ENCODE data around the gene TOM1. TPM values are rescaled to one million over a fixed set of nuclear protein-coding genes. Genes with fewer than 3 reads are reported as not detected.

TOM1 gene
- total and polyA plus RNA-seq, 2 donors (not counting 1 experiment from before 2014, with no cell fraction given), result 25.3 to 53.2 TPM

DNA sequence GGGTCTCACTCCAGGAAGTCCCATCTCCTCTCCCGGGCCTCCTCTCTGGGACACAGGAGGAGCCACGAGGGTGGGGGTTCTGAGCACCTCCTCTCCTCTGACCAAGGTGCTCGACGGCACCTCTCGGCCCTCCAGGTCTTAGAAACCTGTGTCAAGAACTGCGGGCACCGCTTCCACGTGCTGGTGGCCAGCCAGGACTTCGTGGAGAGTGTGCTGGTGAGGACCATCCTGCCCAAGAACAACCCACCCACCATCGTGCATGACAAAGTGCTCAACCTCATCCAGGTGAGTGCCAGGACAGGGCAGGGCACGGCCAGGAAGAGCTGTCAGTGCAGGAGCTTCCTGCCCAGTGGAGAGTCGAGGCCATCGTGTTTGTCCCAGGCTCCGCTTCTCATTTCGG lies 23.2 kb downstream of the TOM1 start:
- no peak overlapping the region for H3K27ac Mint-ChIP-seq
- ATAC-seq (ENCODE audit: low read depth) (no peak), DNase-seq (no peak)
- POLR2A ChIA-PET, result no interaction called here
- H3K4me1 Mint-ChIP-seq, result peaks cover 14% of the 10 kb centered on the region
- H3K9me3 ChIP-seq (ENCODE audit: control extremely low read depth in 1 of 3, control insufficient read depth in 2 of 3, insufficient read depth in 1 of 3, low read length in 2 of 3), result peaks cover 0 to 4% (median 0%) of the 10 kb centered on the region in 3 donors
- peaks cover 10 to 13% of the 10 kb centered on the region in 2 donors for H3K4me1 ChIP-seq (ENCODE audit: control insufficient read depth in 2 of 2, insufficient read depth in 2 of 2, low read length in 2 of 2)
- peaks cover 0 to 79% of the 10 kb centered on the region in 2 experiments for H3K36me3 ChIP-seq (replicated peaks in 1 of 2; ENCODE audit: control extremely low read depth in 1 of 2, control insufficient read depth in 1 of 2, extremely low read depth in 1 of 2, insufficient read depth in 2 of 2, low read length in 1 of 2)
- no peak overlapping the region for H2AFZ ChIP-seq (ENCODE audit: insufficient read depth, low read depth, low read length, poor library complexity, severe bottlenecking)
- TF ChIP-seq, protein P1, sequence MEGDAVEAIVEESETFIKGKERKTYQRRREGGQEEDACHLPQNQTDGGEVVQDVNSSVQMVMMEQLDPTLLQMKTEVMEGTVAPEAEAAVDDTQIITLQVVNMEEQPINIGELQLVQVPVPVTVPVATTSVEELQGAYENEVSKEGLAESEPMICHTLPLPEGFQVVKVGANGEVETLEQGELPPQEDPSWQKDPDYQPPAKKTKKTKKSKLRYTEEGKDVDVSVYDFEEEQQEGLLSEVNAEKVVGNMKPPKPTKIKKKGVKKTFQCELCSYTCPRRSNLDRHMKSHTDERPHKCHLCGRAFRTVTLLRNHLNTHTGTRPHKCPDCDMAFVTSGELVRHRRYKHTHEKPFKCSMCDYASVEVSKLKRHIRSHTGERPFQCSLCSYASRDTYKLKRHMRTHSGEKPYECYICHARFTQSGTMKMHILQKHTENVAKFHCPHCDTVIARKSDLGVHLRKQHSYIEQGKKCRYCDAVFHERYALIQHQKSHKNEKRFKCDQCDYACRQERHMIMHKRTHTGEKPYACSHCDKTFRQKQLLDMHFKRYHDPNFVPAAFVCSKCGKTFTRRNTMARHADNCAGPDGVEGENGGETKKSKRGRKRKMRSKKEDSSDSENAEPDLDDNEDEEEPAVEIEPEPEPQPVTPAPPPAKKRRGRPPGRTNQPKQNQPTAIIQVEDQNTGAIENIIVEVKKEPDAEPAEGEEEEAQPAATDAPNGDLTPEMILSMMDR (IDR thresholded peaks at IDR 0.05), result no peak
- no peak for TF ChIP-seq EZH2 (IDR thresholded peaks at IDR 0.05; ENCODE audit: borderline replicate concordance, insufficient read depth, low read depth, low read length, poor library complexity, severe bottlenecking)
- CTCF ChIA-PET, result no interaction called here
- H3K4me2 ChIP-seq (replicated peaks; ENCODE audit: low read depth, low read length, poor library complexity, severe bottlenecking), result no peak overlapping the region
- H4K20me1 ChIP-seq (ENCODE audit: control insufficient read depth, insufficient read depth, low read length, poor library complexity, severe bottlenecking), result no peaks in the 10 kb centered on the region
- no peak overlapping the region for H3K27ac ChIP-seq (ENCODE audit: low read length in 2 of 2)
- no peaks in the 10 kb centered on the region for H3K79me2 ChIP-seq (ENCODE audit: control insufficient read depth, insufficient read depth, low read length)
- no peak overlapping the region for H3K4me3 ChIP-seq (ENCODE audit: control extremely low read depth in 1 of 5, extremely low read depth in 1 of 5, insufficient read depth in 1 of 5, low read depth in 2 of 5, low read length in 4 of 5)
- intact Hi-C loops (cut with micrococcal nuclease), result no loop called here
- H3K9ac ChIP-seq (ENCODE audit: low read length), result no peak overlapping the region
- H3K4me3 Mint-ChIP-seq, result no peak overlapping the region
- H3K27me3 ChIP-seq (replicated peaks in 1 of 4; ENCODE audit: control extremely low read depth in 1 of 4, control insufficient read depth in 3 of 4, insufficient read depth in 4 of 4, low read length in 3 of 4), result no peaks in the 10 kb centered on the region
- no peaks in the 10 kb centered on the region for H3K9me3 Mint-ChIP-seq (ENCODE audit: insufficient read depth)
- 98% methylated on average over 15 of the region's 15 CpGs for WGBS (ENCODE audit: insufficient coverage)
- H3K27me3 Mint-ChIP-seq, result no peaks in the 10 kb centered on the region

GRCh38 chr22:35323305-35323704 lies 23.6 kb downstream of the TOM1 start:
- Histone ChIP-seq H3K4me3 (ENCODE audit: control extremely low read depth in 1 of 5, extremely low read depth in 1 of 5, insufficient read depth in 1 of 5, low read depth in 2 of 5, low read length in 4 of 5) (no peak overlapping the region), H2AFZ (ENCODE audit: insufficient read depth, low read depth, low read length, poor library complexity, severe bottlenecking) (no peak overlapping the region), H3K27ac (ENCODE audit: low read length in 2 of 2) (no peak overlapping the region), H3K79me2 (ENCODE audit: control insufficient read depth, insufficient read depth, low read length) (no peaks in the 10 kb centered on the region), H3K36me3 (replicated peaks in 1 of 2; ENCODE audit: control extremely low read depth in 1 of 2, control insufficient read depth in 1 of 2, extremely low read depth in 1 of 2, insufficient read depth in 2 of 2, low read length in 1 of 2) (peaks cover 0 to 79% of the 10 kb centered on the region in 2 experiments), H4K20me1 (ENCODE audit: control insufficient read depth, insufficient read depth, low read length, poor library complexity, severe bottlenecking) (no peaks in the 10 kb centered on the region), H3K4me1 (ENCODE audit: control insufficient read depth in 2 of 2, insufficient read depth in 2 of 2, low read length in 2 of 2) (peaks cover 10 to 13% of the 10 kb centered on the region in 2 donors), H3K9ac (ENCODE audit: low read length) (no peak overlapping the region), H3K27me3 (replicated peaks in 1 of 4; ENCODE audit: control extremely low read depth in 1 of 4, control insufficient read depth in 3 of 4, insufficient read depth in 4 of 4, low read length in 3 of 4) (no peaks in the 10 kb centered on the region), H3K4me2 (replicated peaks; ENCODE audit: low read depth, low read length, poor library complexity, severe bottlenecking) (no peak overlapping the region), H3K9me3 (ENCODE audit: control extremely low read depth in 1 of 3, control insufficient read depth in 2 of 3, insufficient read depth in 1 of 3, low read length in 2 of 3) (peaks cover 0 to 5% (median 0%) of the 10 kb centered on the region in 3 donors)
- Mint-ChIP-seq H3K4me3 (no peak overlapping the region), H3K9me3 (ENCODE audit: insufficient read depth) (no peaks in the 10 kb centered on the region), H3K27me3 (no peaks in the 10 kb centered on the region), H3K4me1 (peaks cover 14% of the 10 kb centered on the region), H3K27ac (no peak overlapping the region)
- ATAC-seq (ENCODE audit: low read depth) (no peak), DNase-seq (no peak)
- TF ChIP-seq, protein P1 (IDR thresholded peaks at IDR 0.05), result no peak
- no peak for TF ChIP-seq EZH2 (IDR thresholded peaks at IDR 0.05; ENCODE audit: borderline replicate concordance, insufficient read depth, low read depth, low read length, poor library complexity, severe bottlenecking)
- intact Hi-C loops (cut with micrococcal nuclease), result no loop called here
- 96% methylated on average over 11 of the region's 11 CpGs for WGBS (ENCODE audit: insufficient coverage)
- POLR2A ChIA-PET, result no interaction called here
- CTCF ChIA-PET, result interaction anchor here (0.5 kb wide), 1 partner anchor 280 kb away, joined by 3 read pairs; no protein-coding TSS in a partner anchor

Data from B cell (primary cell).